T-cell (primary cell): ENCODE data around the gene NCMAP. TPM values are rescaled to one million over a fixed set of nuclear protein-coding genes. Genes with fewer than 3 reads are reported as not detected.

ENCODE experiments used
- ATAC-seq, 4 experiments: fragments of 200-7000 bp in 3 of 4; fragments of 150-1000 bp in 1 of 4; cut with Tn5 transposase; replicated peaks in 1 of 4; 1 replicate in 3 of 4; 2 replicates in 1 of 4; pipeline ENCODE4 v1.10.0; 2021; ENCODE audit warnings: moderate library complexity in 3 of 4, mild to moderate bottlenecking in 2 of 4, moderate number of reproducible peaks in 1 of 4
- CTCF ChIA-PET, 2 donors: fragments of 300-600 bp; sonication (Branson Sonifier 250); formaldehyde crosslinking; loops; one replicate each; lab custom pipeline; 2022; ENCODE audit warnings: antibody characterized with exemption in 2 of 2; lab: Charles Lee
- POLR2A ChIA-PET, 2 donors: fragments of 300-600 bp; sonication (Branson Sonifier 250); formaldehyde crosslinking; loops; one replicate each; lab custom pipeline; 2022; ENCODE audit warnings: antibody characterized with exemption in 2 of 2; lab: Charles Lee
- DNase-seq, 35 experiments: peaks; one replicate each; pipeline versions ENCODE4 v3.0.0 to v3.0.0-alpha.2; 2013 to 2023
- H3K27ac ChIP-seq: one replicate; pipeline ENCODE4 v1.5.1; 2013; ENCODE audit warnings: low read length
- H3K27me3 ChIP-seq, 2 experiments: replicated peaks in 1 of 2; 1 replicate in 1 of 2; 2 replicates in 1 of 2; pipeline versions ENCODE4 v1.6.1 to v1.7.0; 2013; ENCODE audit warnings: low read length in 1 of 2, mixed read lengths in 1 of 2; ENCODE audit not compliant: control insufficient read depth in 2 of 2, insufficient read depth in 2 of 2; ENCODE audit errors: extremely low read depth in 1 of 2
- H3K36me3 ChIP-seq, 2 donors: 1 replicate in 1 of 2; 2 replicates in 1 of 2; pipeline versions ENCODE4 v1.6.1 to v1.7.0; 2013; ENCODE audit warnings: low read length in 1 of 2; ENCODE audit not compliant: control insufficient read depth in 2 of 2, insufficient read depth in 1 of 2; ENCODE audit errors: extremely low read depth in 1 of 2
- H3K4me1 ChIP-seq, 2 experiments: 1 replicate in 1 of 2; 2 replicates in 1 of 2; pipeline versions ENCODE4 v1.6.1 to v1.7.0; 2013; ENCODE audit warnings: low read length in 2 of 2, mixed read lengths in 1 of 2; ENCODE audit not compliant: insufficient read depth in 2 of 2, control insufficient read depth in 1 of 2; ENCODE audit errors: extremely low read depth in 1 of 2
- H3K4me3 ChIP-seq, 2 donors: 1 replicate in 1 of 2; 2 replicates in 1 of 2; pipeline versions ENCODE4 v1.5.1 to v1.7.0; 2013; ENCODE audit warnings: mild to moderate bottlenecking in 2 of 2, low read length in 1 of 2, moderate library complexity in 1 of 2; ENCODE audit not compliant: control insufficient read depth in 1 of 2; ENCODE audit errors: extremely low read depth in 1 of 2
- H3K9me3 ChIP-seq: 2 replicates; pipeline ENCODE4 v1.7.0; 2013
- H3K27ac Mint-ChIP-seq, 2 donors: one replicate each; pipeline ENCODE4 v1.8.0; 2020 to 2021; ENCODE audit warnings: mild to moderate bottlenecking in 2 of 2, mixed read lengths in 2 of 2
- H3K27me3 Mint-ChIP-seq, 2 donors: one replicate each; pipeline ENCODE4 v1.8.0; 2021 to 2022; ENCODE audit warnings: mixed read lengths in 2 of 2
- H3K36me3 Mint-ChIP-seq: one replicate; pipeline ENCODE4 v1.8.0; 2021; ENCODE audit warnings: mixed read lengths
- H3K4me1 Mint-ChIP-seq, 3 donors: one replicate each; pipeline ENCODE4 v1.8.0; 2020 to 2022; ENCODE audit warnings: mixed read lengths in 3 of 3, mild to moderate bottlenecking in 1 of 3
- H3K4me3 Mint-ChIP-seq, 3 donors: one replicate each; pipeline ENCODE4 v1.8.0; 2020 to 2022; ENCODE audit warnings: mild to moderate bottlenecking in 3 of 3, mixed read lengths in 3 of 3, moderate library complexity in 3 of 3
- H3K9me3 Mint-ChIP-seq, 3 donors: one replicate each; pipeline ENCODE4 v1.8.0; 2020 to 2022; ENCODE audit warnings: mixed read lengths in 3 of 3
- WGBS: methylation state at CpG from one replicate; pipeline ENCODE4 v1.1.5; 2013; ENCODE audit warnings: missing lambda C conversion rate; ENCODE audit not compliant: insufficient coverage; 5-methylcytosine and 5-hydroxymethylcytosine counted together
- total RNA-seq, 35 experiments: library from RNA in 6 of 35; stranded (reverse) in 6 of 35; fragments of 120-200 nt in 1 of 35; gene quantifications; one replicate each; pipeline versions ENCODE4 v1.2.1 to v1.2.4 and lab custom pipeline; 2013 to 2026

Gene NCMAP, protein sequence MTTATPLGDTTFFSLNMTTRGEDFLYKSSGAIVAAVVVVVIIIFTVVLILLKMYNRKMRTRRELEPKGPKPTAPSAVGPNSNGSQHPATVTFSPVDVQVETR
- total RNA-seq (under 1 TPM in 4 of 5 donors, not detected in 1; 0.13 to 0.23 (median 0.19) TPM), total RNA-seq (lab: John Stamatoyannopoulos, UW) (0 to 3.3 (median 0.25) reads per million in 29 experiments)
- total RNA-seq (2013): 0.06 TPM

DNA sequence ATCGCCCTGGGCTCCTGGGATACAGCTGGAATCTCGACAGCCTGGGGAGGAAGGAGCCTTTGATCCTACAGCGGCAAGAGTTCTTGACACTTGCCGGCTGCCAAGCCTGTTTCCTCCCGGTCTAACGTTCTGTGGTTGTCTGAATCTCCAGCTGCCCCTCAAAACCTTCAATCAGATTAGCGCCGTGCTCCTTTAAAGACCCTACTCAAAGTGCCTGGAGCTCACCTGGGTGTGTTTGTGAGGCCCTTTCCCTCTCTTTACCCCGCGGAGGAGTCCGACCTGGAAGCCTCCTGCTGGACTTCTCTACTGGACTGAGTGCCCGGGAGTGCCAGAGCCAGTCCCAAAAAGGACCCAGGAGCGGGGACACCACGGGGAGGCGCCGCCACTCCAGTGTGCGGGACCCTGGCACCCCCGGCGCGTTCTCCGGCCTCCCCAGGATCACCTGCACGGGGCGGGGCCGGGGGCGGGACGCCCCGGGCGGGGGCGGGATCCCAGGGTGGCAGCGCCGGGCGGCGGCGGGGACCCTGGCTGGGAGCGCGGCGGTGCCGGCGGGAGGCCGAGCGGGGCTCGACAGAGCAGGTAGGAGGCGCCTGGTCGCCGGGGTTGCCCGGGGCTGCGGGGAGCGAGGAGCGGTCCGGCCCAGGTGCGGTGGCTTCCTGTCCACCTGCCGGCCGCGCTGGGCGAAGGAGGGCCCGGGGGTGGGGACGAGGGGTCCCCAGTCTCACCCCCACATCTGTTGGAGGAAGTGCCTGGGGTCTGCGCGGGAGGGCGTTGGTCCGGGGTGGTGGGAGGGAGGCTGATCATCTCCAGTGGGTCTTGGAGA lies at the start of gene NCMAP:
TSS of gene NCMAP (plus strand) at position 497 of the 823 bp plus-strand sequence. CDS start 39,344 bp downstream, outside the sequence.
- H3K4me1 ChIP-seq: peaks cover 0 to 15% of the 10 kb centered on the region in 2 experiments
- DNase-seq: peak in 34 of 35 experiments; percentile 6 to 68 (median 42)
- no peaks in the 10 kb centered on the region for H3K9me3 ChIP-seq
- peak within 1 kb of the TSS; percentile 46 to 52 for H3K4me3 ChIP-seq
- Mint-ChIP-seq H3K36me3 (no peaks in the 10 kb centered on the region), H3K9me3 (no peaks in the 10 kb centered on the region), H3K4me1 (peaks cover 16 to 19% (median 18%) of the 10 kb centered on the region in 3 donors), H3K4me3 (peak within 1 kb of the TSS; percentile 70 to 80 (median 78)), H3K27ac (no peak within 1 kb of the TSS), H3K27me3 (peaks cover 0 to 25% of the 10 kb centered on the region in 2 donors)
- H3K36me3 ChIP-seq: no peaks in the 10 kb centered on the region
- ChIA-PET CTCF (interaction anchor here in 1 of 2 donors (1.0 to 1.2 kb wide), 2 partner anchors 10 to 70 kb away, joined by 3 read pairs; no protein-coding TSS in a partner anchor), POLR2A (no interaction called here)
- peaks cover 0 to 51% of the 10 kb centered on the region in 2 experiments for H3K27me3 ChIP-seq
- H3K27ac ChIP-seq: no peak within 1 kb of the TSS
- 4% methylated on average over 47 of the region's 61 CpGs for WGBS
- ATAC-seq: peak; percentile 75 to 95 (median 89)

DNA sequence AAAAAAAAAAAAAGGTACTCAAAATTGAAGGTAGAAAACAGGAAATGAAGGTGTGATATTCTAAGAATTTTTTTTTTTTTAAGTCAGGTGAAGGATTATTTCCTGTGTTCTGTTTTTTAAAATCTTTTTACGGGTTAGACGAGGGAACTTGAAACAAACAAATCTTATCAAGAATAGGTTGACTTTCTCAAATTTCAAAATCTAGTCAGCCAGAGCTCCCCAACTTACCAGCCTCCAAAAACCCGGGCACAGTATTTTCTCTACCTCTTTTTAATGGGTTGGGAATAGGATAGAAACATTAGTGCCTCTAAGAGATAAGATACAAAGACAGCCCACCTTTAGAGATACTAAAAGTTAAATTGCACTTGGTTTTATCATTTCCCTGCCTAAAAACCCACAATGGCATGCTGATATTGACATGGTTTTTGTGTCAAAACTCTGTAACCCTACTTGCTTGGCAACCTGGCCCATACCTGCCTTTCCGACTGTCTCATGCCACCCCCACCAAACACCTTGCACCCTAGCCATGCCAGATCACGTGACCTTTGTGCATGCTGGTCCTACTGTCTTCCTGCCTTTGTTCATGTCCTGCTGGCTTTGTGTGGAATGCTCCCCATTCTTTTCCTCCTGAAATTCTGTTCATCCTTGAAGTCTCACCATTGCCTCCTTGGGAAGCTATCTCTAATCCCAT lies 49.1 kb upstream of the NCMAP start:
- peaks cover 0 to 11% of the 10 kb centered on the region in 2 donors for H3K36me3 ChIP-seq
- no peaks in the 10 kb centered on the region for H3K27me3 ChIP-seq
- peak in 22 of 35 experiments; percentile 22 to 62 (median 48) for DNase-seq
- 0% methylated on average over 2 of the region's 5 CpGs for WGBS
- H3K4me3 ChIP-seq: peak overlapping the region; percentile 42 to 59
- Mint-ChIP-seq H3K36me3 (peaks cover 60% of the 10 kb centered on the region), H3K9me3 (no peaks in the 10 kb centered on the region), H3K4me1 (peaks cover 70 to 87% (median 78%) of the 10 kb centered on the region in 3 donors), H3K4me3 (peak overlapping the region; percentile 78 to 100 (median 81)), H3K27me3 (peaks cover 0 to 2% of the 10 kb centered on the region in 2 donors), H3K27ac (peak overlapping the region; percentile 92 to 99)
- H3K4me1 ChIP-seq: peaks cover 55 to 69% of the 10 kb centered on the region in 2 experiments
- ChIA-PET POLR2A (interaction anchor here in 1 of 2 donors (0.6 to 2.8 kb wide), 8 partner anchors 21 to 136 kb away, joined by 3 to 10 read pairs (median 3); partner anchors contain the start of gene NIPAL3), CTCF (interaction anchor here in 1 of 2 donors (0.8 to 2.9 kb wide), 6 partner anchors 10 to 91 kb away, joined by 3 to 12 read pairs (median 4); partner anchors contain the start of gene NIPAL3)
- peak in 2 of 4 experiments; percentile 1 to 4 for ATAC-seq
- no peaks in the 10 kb centered on the region for H3K9me3 ChIP-seq
- H3K27ac ChIP-seq: peak overlapping the region; percentile 88

DNA sequence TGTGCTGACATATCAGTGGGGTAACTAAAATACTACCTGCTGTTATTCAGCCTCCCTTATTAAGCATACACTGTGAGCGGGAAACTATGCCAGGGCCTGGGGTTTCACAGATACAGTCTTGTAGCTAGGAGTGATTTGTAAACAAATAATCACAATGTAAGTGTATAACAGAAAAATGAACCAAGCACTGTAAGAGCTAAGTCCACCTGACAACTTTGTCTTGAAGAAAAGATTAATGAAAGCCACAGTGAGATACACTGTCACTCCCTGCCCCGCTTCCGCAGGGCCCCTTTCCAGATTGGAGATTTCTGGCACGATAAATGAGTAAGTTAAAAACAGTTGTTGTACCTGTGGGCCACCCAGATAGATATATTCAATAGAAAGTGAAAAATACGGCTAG lies 48.5 kb upstream of the NCMAP start:
- H3K4me3 Mint-ChIP-seq: peak overlapping the region; percentile 78 to 100 (median 81)
- no peaks in the 10 kb centered on the region for H3K27me3 ChIP-seq
- H3K27ac ChIP-seq: peak overlapping the region; percentile 88
- peaks cover 0 to 15% of the 10 kb centered on the region in 2 donors for H3K36me3 ChIP-seq
- POLR2A ChIA-PET: interaction anchor here in 1 of 2 donors (0.6 to 2.8 kb wide), 6 partner anchors 21 to 135 kb away, joined by 3 to 10 read pairs (median 4); partner anchors contain the start of gene NIPAL3
- WGBS: 60% methylated on average over 1 of the region's 5 CpGs
- peaks cover 61% of the 10 kb centered on the region for H3K36me3 Mint-ChIP-seq
- peaks cover 0 to 2% of the 10 kb centered on the region in 2 donors for H3K27me3 Mint-ChIP-seq
- peaks cover 59 to 69% of the 10 kb centered on the region in 2 experiments for H3K4me1 ChIP-seq
- CTCF ChIA-PET: interaction anchor here in 1 of 2 donors (0.8 to 2.9 kb wide), 5 partner anchors 15 to 92 kb away, joined by 3 to 12 read pairs (median 4); partner anchors contain the start of gene NIPAL3
- no peaks in the 10 kb centered on the region for H3K9me3 ChIP-seq
- peak in 1 of 4 experiments; percentile 32 for ATAC-seq
- H3K4me3 ChIP-seq: peak overlapping the region; percentile 42 to 59
- H3K9me3 Mint-ChIP-seq: no peaks in the 10 kb centered on the region
- peak in 27 of 35 experiments; percentile 29 to 75 (median 50) for DNase-seq
- H3K4me1 Mint-ChIP-seq: peaks cover 73 to 88% (median 82%) of the 10 kb centered on the region in 3 donors
- peak overlapping the region; percentile 92 to 99 for H3K27ac Mint-ChIP-seq

DNA sequence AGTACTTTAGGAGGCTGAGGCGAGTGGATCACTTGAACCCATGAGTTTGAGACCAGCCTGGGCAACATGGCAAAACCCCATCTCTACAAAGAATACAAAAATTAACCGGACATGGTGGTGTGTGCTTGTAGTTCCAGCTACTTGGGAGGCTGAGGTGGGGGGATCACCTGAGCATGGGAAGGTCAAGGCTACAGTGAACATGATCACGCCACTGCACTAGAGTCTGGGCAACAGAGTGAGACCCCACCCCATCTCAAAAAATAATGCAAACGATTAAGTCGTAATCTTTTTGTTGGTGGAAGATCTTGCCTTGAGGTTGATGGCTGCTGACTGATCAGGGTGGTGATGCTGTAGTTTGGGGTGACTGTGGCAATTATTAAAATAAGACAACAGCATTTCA lies 47.0 kb upstream of the NCMAP start:
- H3K4me3 Mint-ChIP-seq: peak overlapping the region; percentile 78 to 100 (median 81)
- no peaks in the 10 kb centered on the region for H3K27me3 ChIP-seq
- CTCF ChIA-PET: no interaction called here
- POLR2A ChIA-PET: interaction anchor here (0.6 to 1.9 kb wide), 2 partner anchors 10 to 93 kb away, joined by 4 to 6 read pairs; partner anchors contain the start of gene NIPAL3 (in 1 of the 2)
- no CpG with 5 or more reads among the region's 5 CpGs for WGBS
- DNase-seq (no peak), ATAC-seq (no peak)
- peaks cover 0 to 2% of the 10 kb centered on the region in 2 donors for H3K27me3 Mint-ChIP-seq
- H3K36me3 ChIP-seq: peaks cover 0 to 18% of the 10 kb centered on the region in 2 donors
- peak overlapping the region; percentile 88 for H3K27ac ChIP-seq
- H3K9me3 Mint-ChIP-seq: no peaks in the 10 kb centered on the region
- no peak overlapping the region for H3K4me3 ChIP-seq
- H3K4me1 ChIP-seq: peaks cover 63 to 75% of the 10 kb centered on the region in 2 experiments
- H3K36me3 Mint-ChIP-seq: peaks cover 58% of the 10 kb centered on the region
- H3K4me1 Mint-ChIP-seq: peaks cover 86 to 94% (median 90%) of the 10 kb centered on the region in 3 donors
- H3K9me3 ChIP-seq: no peaks in the 10 kb centered on the region
- H3K27ac Mint-ChIP-seq: peak overlapping the region; percentile 92 to 99

DNA sequence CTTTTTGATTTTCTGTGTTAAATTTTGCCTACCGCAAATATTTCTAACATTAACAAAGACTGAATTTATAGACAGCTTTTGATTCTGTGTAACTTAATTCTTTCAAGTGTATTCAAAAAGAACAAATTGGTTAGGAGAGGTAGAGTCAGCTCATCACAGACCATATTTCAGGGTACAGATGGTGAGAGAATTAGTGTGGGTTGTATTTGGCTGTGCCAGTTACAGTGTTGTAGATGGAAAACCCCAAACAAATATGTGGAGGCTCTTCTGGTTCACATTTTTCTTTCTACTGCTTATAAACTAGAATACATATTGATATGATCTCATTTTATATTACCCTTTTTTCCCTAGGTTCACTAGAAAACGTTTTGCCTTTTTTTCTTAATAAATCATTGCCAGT lies 42.2 kb upstream of the NCMAP start:
- Histone ChIP-seq H3K27me3 (no peaks in the 10 kb centered on the region), H3K4me1 (peaks cover 44 to 66% of the 10 kb centered on the region in 2 experiments), H3K27ac (no peak overlapping the region), H3K36me3 (peaks cover 15 to 46% of the 10 kb centered on the region in 2 donors), H3K4me3 (no peak overlapping the region), H3K9me3 (no peaks in the 10 kb centered on the region)
- WGBS: no CpG with 5 or more reads among the region's 2 CpGs
- Mint-ChIP-seq H3K27me3 (no peaks in the 10 kb centered on the region), H3K27ac (peak overlapping the region; percentile 77 to 78), H3K4me1 (peaks cover 85 to 88% (median 86%) of the 10 kb centered on the region in 3 donors), H3K4me3 (peak overlapping the region in 2 of 3 donors; percentile 11 to 53), H3K36me3 (peaks cover 55% of the 10 kb centered on the region), H3K9me3 (no peaks in the 10 kb centered on the region)
- DNase-seq (no peak), ATAC-seq (peak in 1 of 4 experiments; percentile 31)
- ChIA-PET CTCF (no interaction called here), POLR2A (no interaction called here)
